HG03432 (cell line): ENCODE results near the gene NXPE2.
"Not testable (repeated sequence)": the region's sequence is repeated elsewhere in the genome, so short reads cannot be mapped to it uniquely, and the experiment has no call there.

ENCODE experiments used
- ATAC-seq: cut with Tn5 transposase; IDR thresholded peaks from one replicate; pipeline ENCODE4 v1.9.1; 2021; ENCODE audit warnings: mild to moderate bottlenecking, moderate library complexity; ENCODE audit not compliant: unreplicated experiment

NXPE2 gene

DNA sequence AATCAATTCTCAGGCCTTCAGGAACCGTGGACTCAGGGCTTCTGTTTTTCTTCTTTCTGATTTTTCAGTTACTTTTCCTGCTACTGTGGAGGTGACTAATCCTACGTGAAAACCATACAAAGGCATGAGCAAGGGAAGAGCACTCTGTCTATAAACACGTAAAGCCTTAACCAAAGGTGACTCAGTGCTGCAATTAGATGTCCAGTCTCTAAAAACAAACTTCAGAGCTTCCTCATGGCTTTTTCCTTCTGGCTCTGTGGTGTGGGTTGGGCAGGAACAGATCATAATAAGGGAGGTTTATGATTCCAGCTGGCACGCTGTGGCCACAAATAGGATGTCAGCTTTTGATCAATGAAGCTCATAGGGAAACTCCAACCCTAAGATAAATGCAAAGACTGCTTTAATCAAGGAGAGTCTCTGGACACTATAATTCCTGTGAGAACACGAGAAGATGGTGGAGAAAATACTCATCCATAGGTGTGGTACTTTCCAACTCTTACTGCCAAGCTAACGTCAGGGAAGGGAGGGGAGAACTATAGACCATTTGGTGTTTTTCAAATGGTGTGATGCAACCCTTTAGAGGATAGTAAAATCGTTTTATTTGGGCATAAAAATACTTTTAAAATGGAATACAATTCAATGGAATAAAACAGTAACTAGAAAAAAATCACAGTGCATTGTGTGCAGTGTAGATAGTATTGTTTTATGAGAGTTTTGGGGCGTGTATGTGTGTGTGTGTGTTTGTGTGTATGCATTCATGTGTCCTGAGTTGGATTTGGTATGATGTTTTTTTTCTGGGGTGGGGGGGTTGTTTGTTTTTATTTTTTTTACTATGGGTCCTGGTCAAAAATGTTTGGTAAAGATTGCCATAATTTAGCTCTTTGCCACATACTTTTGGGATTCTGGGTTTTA is at the start of gene NXPE2:
Gene NXPE2, plus strand, starts transcription at position 403 of the 912 bp plus-strand sequence. Its CDS starts 49 bp downstream, at position 452.
- ATAC-seq, result no peak

DNA sequence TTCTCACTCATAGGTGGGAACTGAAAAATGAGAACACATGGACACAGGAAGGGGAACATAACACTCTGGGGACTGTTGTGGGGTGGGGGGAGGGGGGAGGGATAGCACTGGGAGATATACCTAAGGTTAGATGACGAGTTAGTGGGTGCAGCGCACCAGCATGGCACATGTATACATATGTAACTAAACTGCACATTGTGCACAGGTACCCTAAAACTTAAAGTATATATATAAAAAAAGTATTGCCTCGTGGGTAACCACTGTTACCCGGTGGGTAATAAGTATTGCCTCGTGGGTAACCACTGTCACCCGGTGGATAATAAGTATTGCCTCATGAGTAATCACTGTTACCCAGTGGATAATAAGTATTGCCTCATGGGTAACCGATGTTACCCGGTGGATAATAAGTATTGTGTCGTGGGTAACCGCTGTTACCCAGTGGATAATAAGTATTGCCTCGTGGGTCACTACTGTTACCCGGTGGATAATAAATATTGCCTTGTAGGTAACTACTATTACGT is 46.8 kb upstream of the NXPE2 start:
- ATAC-seq, result not testable (repeated sequence)

DNA sequence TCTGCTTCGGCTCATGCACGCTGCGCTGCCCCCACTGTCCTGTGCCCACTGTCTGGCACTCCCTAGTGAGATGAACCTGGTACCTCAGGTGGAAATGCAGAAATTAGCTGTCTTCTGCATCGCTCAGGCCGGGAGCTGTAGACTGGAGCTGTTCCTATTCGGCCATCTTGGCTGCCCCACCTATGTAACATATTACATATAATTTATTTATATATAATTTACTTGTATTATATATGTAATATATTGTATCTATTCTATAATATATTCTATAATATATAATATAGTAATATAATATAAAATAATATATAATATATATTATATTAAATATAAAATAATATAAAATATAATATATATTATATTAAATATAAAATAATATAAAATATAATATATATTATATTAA is 38.9 kb upstream of the NXPE2 start:
- ATAC-seq, result not testable (repeated sequence)

GRCh38 chr11:114650661-114651060 is 27.7 kb upstream of the NXPE2 start:
- ATAC-seq, result no peak

- no peak for ATAC-seq
These were observed 27.1 kb upstream of the NXPE2 start for GRCh38 chr11:114651145-114651718.

- no peak for ATAC-seq
These were observed 25.2 kb upstream of the NXPE2 start for GRCh38 chr11:114653148-114653547.

GRCh38 chr11:114664641-114665040 is 13.7 kb upstream of the NXPE2 start:
- ATAC-seq, result no peak

GRCh38 chr11:114666760-114667159 is 11.6 kb upstream of the NXPE2 start:
- ATAC-seq, result no peak

GRCh38 chr11:114668109-114668508 is 10.2 kb upstream of the NXPE2 start:
- ATAC-seq, result no peak

GRCh38 chr11:114673661-114674060 is 4.7 kb upstream of the NXPE2 start:
- ATAC-seq, result no peak

DNA sequence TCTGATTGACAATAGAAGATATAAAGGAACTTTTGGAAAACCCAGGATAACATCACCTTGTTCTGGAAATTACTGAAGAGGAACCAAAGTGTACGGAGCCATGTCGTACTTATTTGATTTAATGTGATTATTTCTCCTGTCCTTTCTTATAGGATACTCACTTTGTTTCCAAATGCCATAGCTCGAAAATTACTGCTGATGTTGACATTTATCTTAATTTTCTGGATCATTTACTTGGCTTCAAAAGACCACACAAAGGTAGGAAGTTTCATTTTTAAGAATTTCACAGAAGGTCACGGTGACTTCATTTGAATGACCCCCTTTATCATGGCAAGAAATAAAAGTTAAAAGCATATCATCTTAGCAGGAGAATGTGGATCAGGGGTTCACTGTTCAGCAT is 1.2 kb downstream of the NXPE2 start:
- no peak for ATAC-seq

DNA sequence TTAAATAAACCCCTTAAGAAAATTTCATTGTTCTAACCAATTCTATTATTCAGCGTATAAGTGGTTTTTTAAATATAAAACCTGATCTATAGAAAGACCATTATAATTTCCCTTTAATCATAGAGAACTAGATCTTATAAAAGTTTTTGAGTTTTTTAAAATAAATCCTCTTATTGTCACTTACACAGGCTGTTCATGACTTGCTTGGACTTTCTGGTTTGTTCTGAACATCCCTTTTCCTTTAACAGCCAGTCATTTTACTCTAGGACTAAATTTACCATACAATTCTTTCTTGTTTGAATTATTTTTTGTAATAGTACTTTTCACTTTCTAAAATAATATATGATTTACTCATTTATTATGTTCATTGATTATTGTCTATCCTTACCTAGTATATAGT is 4.7 kb downstream of the NXPE2 start:
- no peak for ATAC-seq

- ATAC-seq, result no peak
These were observed 6.3 kb downstream of the NXPE2 start for GRCh38 chr11:114684636-114685035.

- ATAC-seq, result no peak
These were observed 6.8 kb downstream of the NXPE2 start for GRCh38 chr11:114685097-114685496.

- no peak for ATAC-seq
These were observed 27.1 kb downstream of the NXPE2 start for GRCh38 chr11:114705280-114706024.

DNA sequence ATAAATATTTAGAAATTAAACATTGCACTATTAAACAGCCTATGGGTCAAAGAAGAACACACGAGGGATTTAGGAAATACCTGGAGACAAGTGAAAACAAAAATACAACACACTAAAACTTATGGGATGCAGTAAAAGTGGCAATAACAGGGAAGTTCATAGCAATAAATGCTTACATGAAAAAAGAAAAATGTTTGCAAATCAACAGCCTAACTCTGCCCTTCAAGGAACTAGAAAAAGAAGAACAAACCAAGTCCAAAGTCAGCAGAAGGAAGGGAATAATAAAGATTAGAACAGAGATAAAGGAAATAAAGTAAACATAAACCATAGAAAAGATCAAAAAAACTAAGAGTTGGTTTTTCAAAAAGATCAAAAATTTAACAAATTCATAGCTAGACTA is 31.6 kb downstream of the NXPE2 start:
- ATAC-seq, result no peak

- no peak for ATAC-seq
These were observed 35.4 kb downstream of the NXPE2 start for GRCh38 chr11:114713756-114714155.

DNA sequence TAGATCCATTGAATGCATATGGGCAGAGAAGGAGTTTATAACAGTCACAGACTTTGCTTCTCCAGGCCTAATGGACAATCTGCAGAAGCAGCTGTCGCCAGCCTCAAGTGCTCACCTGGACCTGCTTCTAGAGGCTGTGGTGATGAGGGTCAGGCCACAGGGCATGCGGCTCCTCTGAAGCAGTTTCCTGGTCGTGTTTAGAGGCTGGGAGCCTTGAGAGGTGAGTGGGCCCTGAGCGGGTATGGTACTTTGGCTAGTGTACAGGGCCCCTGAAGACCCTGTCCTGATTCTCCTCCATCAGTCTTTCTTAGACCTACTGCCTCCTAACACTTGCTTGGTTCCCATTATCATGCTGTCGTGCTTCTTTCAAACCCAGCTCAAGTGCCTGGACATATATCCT is 41.2 kb downstream of the NXPE2 start:
- no peak for ATAC-seq

DNA sequence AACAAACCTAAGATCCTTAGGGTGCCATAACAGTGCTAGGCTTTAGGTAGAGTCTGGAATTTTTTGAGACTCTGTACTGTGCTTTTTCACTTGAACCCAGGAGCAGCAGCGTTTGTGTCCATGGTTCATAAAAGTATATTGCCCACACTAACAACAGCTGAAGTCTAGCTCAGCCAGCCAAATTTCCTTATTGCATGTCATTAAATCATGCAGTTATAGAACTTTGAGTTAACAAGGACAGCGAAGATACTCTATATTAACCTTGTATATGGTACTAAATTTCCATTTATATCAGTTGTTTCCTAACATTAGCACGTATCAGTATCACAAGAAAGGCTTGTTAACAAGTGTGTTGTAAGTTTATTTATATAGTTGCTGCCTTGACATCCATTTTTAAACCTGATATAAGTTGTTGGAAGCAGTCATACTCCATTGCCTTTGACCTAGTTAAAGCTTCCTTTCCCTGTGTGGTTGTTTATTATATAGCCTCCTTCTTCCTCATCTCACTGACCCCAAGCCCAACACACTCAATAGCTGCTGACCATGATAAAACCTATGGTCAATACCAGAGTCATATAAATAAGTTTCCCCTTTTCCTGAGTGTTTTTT is 46.7 kb downstream of the NXPE2 start:
- ATAC-seq, result no peak

GRCh38 chr11:114725623-114726022 is 47.3 kb downstream of the NXPE2 start:
- ATAC-seq, result no peak

GRCh38 chr11:114736806-114737205 is 58.5 kb downstream of the NXPE2 start:
- no peak for ATAC-seq
